GM18505 (cell line): Measurements from ENCODE around the gene FAM72B.
A peak's percentile ranks its signal among the peaks of the same experiment; 100 is the strongest.
"Not testable (repeated sequence)": the region's sequence is repeated elsewhere in the genome, so short reads cannot be mapped to it uniquely, and the experiment has no call there.

ENCODE experiments used
- ATAC-seq: cut with Tn5 transposase; IDR thresholded peaks from one replicate; pipeline ENCODE4 v1.9.1; 2021; ENCODE audit not compliant: unreplicated experiment

FAM72B gene

GRCh38 chr1:121184290-121185127 lies at the start of gene FAM72B, which contains the start of gene SRGAP2C:
Gene FAM72B (minus strand): TSS chr1:121184340. CDS start chr1:121183489, 851 bp downstream.
Gene SRGAP2C (plus strand): TSS chr1:121184975. CDS start chr1:121187447, 2,472 bp downstream.
- ATAC-seq = peak; percentile 82

GRCh38 chr1:121232445-121233125 lies 48.4 kb upstream of the FAM72B start:
- not testable (repeated sequence) for ATAC-seq

- not testable (repeated sequence) for ATAC-seq
These were observed 46.5 kb upstream of the FAM72B start for GRCh38 chr1:121230636-121231035.

GRCh38 chr1:121227544-121228330 lies 43.6 kb upstream of the FAM72B start:
- not testable (repeated sequence) for ATAC-seq

- not testable (repeated sequence) for ATAC-seq
These were observed 42.8 kb upstream of the FAM72B start for GRCh38 chr1:121226925-121227324.

GRCh38 chr1:121226295-121226904 lies 42.3 kb upstream of the FAM72B start:
- ATAC-seq = not testable (repeated sequence)

GRCh38 chr1:121224714-121225113 lies 40.6 kb upstream of the FAM72B start:
- peak; percentile 96 for ATAC-seq

- ATAC-seq = peak; percentile 50
These were observed 37.6 kb upstream of the FAM72B start for GRCh38 chr1:121221770-121222169.

GRCh38 chr1:121216676-121217075 lies 32.5 kb upstream of the FAM72B start:
- not testable (repeated sequence) for ATAC-seq

- ATAC-seq = not testable (repeated sequence)
These were observed 31.7 kb upstream of the FAM72B start for GRCh38 chr1:121215699-121216417.

GRCh38 chr1:121214544-121215156 lies 30.5 kb upstream of the FAM72B start:
- not testable (repeated sequence) for ATAC-seq

- not testable (repeated sequence) for ATAC-seq
These were observed 29.4 kb upstream of the FAM72B start for GRCh38 chr1:121213491-121213890.

- ATAC-seq = not testable (repeated sequence)
These were observed 26.6 kb upstream of the FAM72B start for GRCh38 chr1:121210778-121211177.

GRCh38 chr1:121208375-121208774 lies 24.2 kb upstream of the FAM72B start:
- ATAC-seq = not testable (repeated sequence)

- not testable (repeated sequence) for ATAC-seq
These were observed 23.2 kb upstream of the FAM72B start for GRCh38 chr1:121207328-121207727.

GRCh38 chr1:121205786-121206711 lies 21.9 kb upstream of the FAM72B start:
- not testable (repeated sequence) for ATAC-seq

GRCh38 chr1:121202986-121203385 lies 18.8 kb upstream of the FAM72B start:
- ATAC-seq = not testable (repeated sequence)
